HG02610 (cell line): Measurements from ENCODE around the gene ZNF862.
"Not testable (repeated sequence)": the region's sequence is repeated elsewhere in the genome, so short reads cannot be mapped to it uniquely, and the experiment has no call there.

ENCODE experiments used
- ATAC-seq: cut with Tn5 transposase; IDR thresholded peaks from one replicate; pipeline ENCODE4 v1.9.1; 2021; ENCODE audit warnings: mild to moderate bottlenecking, moderate library complexity; ENCODE audit not compliant: unreplicated experiment

Gene ZNF862

GRCh38 chr7:149879766-149880637 lies 41.8 kb downstream of the ZNF862 start:
- ATAC-seq: no peak

- ATAC-seq: no peak
Measured at GRCh38 chr7:149880638-149881311, 42.6 kb downstream of the ZNF862 start.

DNA sequence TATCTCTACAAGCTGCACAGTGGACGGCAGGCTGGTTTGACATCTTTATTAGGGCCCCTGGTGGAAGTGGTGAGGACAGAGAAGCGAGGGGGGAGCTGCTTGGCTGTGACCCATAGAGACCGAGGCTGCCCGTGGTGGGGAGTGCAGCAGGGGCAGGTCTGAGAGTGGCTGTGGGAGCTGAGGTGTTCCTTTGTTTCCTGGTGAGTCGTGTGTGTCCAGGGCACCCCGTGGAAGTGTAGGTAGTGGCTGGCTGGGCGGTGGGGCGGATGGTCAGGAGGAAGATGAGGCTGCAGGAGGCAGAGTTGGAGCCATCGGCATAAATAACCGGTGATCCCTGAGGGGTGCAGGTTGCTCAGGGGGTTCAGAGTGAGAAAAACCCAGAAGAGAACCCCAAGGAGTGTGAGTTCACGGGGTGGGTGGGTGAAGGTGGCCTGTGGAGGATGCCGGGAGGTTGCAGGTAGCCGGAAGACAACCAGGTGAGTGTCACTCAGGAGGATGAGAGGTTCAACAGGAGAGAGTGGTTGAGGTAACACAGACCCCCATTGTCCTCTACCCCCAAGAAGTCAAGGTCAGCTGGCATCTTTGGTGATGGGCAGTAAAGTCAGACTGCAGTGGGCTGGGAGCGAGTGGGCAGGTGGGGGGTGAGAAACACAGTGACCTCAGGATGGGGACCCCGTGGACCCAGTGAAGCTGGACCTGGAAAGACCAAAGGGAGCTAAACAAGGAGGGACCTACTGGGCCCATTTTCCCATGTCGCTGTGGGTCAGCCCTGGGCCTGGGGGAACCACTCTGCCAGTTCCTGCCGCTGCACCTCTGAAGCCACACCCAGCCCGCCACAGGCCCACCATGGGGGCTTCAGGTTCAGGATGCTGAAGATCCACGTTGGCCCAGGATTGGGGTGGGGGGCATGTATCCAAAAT lies 43.4 kb downstream of the ZNF862 start:
- no peak for ATAC-seq

- no peak for ATAC-seq
Measured at GRCh38 chr7:149882248-149883047, 44.3 kb downstream of the ZNF862 start.

DNA sequence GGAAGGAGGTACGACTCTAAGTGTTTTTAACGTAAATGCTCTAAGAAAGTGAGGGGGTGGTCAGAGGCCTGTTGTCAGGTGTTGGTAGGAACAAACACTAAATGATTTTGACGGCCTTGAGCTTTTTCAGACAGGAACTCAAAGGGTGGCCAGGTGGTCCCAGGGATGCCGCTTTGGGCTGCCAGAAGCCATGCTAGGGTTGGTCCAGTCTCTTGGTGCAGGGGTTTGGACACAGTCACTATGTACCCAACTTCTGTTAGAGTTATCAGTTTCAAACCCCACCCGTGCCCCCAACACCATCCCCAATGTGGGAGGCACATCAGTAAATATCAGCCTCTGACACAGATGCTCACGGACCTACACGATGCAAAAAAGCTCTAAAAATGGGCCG lies 44.9 kb downstream of the ZNF862 start:
- ATAC-seq: no peak

- ATAC-seq: no peak
Measured at GRCh38 chr7:149883452-149883861, 45.3 kb downstream of the ZNF862 start.

GRCh38 chr7:149884016-149884415 lies 45.8 kb downstream of the ZNF862 start:
- ATAC-seq: no peak

DNA sequence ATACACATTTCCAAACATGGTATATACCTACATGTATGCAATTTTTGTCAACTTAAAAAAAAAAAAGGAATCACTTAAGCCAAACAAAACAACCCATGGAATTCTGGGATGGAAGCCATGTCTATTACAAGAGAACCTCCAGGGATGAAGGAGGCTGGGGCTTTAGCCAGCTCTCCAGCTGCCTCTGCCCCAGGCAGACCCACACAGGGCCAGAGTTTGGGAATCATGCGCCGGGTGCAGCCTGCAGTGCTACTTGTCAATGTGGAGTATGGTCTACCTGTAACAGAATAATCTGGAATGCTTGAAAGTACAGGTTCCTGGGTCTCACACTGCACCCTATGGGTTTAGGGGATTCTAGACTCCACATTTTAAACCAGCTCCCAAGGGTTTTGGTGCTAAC lies 46.4 kb downstream of the ZNF862 start:
- no peak for ATAC-seq

- ATAC-seq: no peak
Measured at GRCh38 chr7:149885191-149886017, 47.2 kb downstream of the ZNF862 start.

GRCh38 chr7:149886018-149886415 lies 47.8 kb downstream of the ZNF862 start:
- ATAC-seq: no peak

- no peak for ATAC-seq
Measured at GRCh38 chr7:149887311-149887710, 49.1 kb downstream of the ZNF862 start.

- not testable (repeated sequence) for ATAC-seq
Measured at GRCh38 chr7:149890715-149891114, 52.5 kb downstream of the ZNF862 start.

- ATAC-seq: not testable (repeated sequence)
Measured at GRCh38 chr7:149894957-149895356, 56.8 kb downstream of the ZNF862 start.

GRCh38 chr7:149907776-149908376 lies 69.7 kb downstream of the ZNF862 start:
- not testable (repeated sequence) for ATAC-seq

- not testable (repeated sequence) for ATAC-seq
Measured at GRCh38 chr7:149910219-149910618, 72.0 kb downstream of the ZNF862 start.

DNA sequence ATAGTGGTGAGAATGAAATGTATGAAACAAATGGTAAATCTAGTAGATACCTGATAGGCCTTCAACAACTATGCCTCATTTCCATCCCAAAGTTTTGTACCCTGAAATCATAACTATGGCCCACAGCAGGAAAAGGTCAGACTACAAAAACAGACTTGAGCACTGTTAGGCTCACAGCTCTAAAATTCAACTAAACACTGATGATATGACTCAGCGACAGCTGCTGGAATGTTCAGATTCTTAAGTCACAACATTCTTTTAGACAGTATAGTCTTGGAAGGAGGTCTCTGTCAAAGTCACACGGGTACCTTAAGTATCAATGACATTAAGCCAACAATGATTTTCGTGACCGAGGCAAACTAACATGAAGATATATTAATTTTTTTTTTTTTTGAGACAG lies 74.0 kb downstream of the ZNF862 start:
- not testable (repeated sequence) for ATAC-seq
